ENCODE data around the gene COQ10A.
A peak's percentile ranks its signal among the peaks of the same experiment; 100 is the strongest.
"Not testable (repeated sequence)": the region's sequence is repeated elsewhere in the genome, so short reads cannot be mapped to it uniquely, and the experiment has no call there.

COQ10A gene

DNA sequence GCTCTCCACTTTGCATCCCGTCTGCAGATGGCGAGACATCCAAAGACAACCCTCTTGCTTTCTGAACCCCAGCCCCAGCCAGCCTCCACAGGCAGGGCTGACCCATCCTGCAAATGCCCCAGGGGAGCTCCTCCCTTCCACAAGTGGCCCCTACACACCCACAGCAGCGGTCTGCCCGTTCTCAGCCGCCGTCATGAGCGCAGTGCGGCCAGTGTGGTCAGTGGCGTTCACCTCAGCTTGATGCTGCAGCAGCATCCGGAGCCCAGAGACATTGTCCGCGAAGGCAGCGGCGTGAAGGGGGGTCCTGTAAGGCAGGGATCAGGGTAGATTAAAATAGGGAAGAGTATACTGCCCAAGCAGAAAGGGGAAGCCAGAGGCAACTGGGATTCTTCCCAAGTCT, 22.2 kb upstream of the COQ10A start:
- no peak for DNase-seq

DNA sequence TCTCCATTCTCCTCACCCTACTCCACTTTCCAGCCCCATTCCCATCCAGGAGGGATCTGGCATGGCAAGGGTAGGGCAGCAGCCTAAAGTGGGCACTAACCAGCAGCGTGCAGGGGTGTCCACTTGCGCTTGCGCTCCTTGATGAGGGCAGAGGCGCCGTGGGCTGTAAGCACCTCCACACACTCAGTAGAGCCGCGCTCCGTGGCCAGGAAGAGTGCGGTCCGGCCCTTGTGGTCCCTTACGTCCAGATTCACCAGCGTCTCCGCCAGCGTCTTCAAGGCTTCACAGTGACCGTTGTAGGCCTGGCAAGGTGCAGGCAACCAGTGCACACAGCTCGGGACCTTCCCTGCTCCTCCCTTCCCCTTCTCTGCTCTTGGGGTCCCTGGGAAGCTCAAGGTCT, 18.8 kb upstream of the COQ10A start:
- DNase-seq: no peak

DNA sequence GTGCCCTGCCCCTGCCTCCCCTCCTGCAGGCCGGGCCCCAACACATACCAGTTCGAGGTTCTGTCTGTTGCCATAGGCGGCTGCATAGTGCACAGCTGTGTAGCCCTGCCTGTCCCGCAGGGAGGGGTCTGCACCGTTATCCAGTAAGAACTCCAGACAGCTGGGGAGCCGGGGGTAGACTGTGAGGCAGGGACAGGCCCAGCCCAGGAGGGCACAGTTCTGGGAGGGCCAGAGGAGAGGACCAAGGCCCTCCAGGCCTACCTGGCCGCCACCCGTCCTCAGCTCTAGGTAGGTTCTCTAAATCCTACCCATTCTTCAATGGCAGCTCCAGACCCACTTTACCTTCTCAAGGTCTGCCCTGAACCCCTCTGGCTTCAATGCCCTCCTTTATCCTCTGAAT, 18.0 kb upstream of the COQ10A start:
- DNase-seq: no peak

DNA sequence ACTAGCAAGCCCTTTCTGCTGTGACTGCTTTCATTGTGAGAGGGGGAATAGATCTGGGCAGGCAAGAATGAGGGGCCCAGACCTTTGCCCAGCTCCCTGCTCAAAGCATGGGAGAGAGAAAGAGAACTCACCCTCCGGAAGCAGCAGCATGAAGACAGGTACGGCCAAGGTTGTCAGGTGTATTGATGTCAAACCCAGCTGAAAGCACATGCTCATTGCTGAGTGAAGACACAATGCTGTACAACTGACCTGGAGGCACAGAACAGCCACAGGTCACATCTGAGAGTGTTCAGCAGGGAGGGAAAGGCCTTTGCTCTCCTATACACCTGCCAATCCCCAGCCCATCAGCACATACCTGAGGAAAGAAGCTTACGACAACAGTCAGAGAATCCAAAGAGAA, 14.1 kb upstream of the COQ10A start:
- DNase-seq: no peak

DNA sequence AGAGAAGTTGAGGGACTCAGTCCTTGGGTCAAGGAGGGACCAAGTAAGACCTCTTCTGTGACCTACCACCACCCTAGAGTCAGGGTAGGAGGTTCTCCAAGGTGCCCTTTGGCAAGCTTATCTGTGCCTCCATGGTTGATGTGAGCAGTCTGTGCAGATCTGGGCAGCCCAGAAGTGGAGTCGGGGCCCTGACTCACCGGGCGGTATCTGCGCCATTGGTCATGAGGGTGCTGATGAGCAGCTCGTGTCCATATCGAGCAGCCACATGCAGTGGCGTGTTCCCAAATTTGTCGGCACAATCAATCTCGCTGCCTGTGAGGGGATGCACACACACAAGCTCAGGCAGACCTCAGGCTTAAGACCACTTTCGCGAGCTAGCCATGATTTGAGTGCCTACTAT, 13.7 kb upstream of the COQ10A start:
- no peak for DNase-seq

- DNase-seq: no peak
These were observed 11.1 kb upstream of the COQ10A start for GRCh38 chr12:56255671-56256070.

DNA sequence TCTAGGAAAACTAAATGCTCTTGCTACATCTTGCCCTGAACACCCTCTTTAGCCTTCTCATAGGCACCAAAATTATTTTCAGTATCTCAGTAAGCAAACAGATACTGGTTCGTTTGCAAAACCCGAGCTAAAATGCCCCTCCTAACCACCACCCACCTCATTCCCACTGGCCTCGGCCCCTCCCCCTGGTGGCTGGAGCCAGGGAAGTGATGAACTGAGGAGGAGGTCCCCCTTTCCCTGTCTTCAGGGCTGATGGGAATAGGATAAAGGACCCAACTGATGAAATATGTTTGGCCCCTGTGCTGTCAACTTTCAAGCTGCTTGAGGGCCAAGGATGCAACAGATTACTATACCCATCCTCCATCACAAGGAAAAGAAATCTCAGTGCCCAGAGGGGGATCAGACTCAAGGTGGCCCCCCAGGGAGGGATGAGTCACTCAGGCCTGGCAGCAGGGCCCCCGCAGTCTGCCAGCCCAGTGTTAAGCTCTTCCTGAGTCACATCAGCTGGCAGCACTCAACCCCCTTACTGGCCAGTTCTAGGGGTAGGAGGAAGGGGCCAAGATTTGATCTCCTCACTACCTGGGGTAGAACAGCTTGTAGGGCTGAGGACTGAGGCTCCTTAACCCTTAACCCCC, 10.3 kb upstream of the COQ10A start:
- DNase-seq: no peak

DNA sequence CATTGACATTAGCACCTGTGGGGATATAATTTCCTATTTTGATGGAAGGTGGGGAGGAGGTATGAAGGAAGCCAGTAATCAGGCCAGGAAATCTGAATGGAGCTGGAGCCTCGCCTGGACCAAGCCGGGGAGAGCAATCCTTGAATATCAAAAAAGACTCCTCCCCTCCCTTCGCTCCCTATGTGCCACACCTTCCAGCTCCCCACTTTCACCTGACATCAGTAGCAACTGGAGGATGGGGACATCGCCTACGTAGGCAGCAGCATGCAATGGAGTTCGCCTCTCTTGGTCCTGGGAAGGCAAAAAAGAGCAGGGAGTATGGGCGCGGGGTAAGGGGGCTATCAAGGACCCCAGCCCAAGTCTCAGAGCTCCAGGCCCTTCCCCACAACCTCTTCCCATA, 9.7 kb upstream of the COQ10A start:
- no peak for DNase-seq

GRCh38 chr12:56257491-56258067, 9.2 kb upstream of the COQ10A start:
- peak in 1 of 2 donors; percentile 21 for DNase-seq

- DNase-seq: peak; percentile 83 to 86
These were observed 8.5 kb upstream of the COQ10A start, which contains the start of gene ANKRD52 for GRCh38 chr12:56258068-56258819. ANKRD52 (minus strand) TSS chr12:56258384; CDS start chr12:56258269, 115 bp downstream.

DNA sequence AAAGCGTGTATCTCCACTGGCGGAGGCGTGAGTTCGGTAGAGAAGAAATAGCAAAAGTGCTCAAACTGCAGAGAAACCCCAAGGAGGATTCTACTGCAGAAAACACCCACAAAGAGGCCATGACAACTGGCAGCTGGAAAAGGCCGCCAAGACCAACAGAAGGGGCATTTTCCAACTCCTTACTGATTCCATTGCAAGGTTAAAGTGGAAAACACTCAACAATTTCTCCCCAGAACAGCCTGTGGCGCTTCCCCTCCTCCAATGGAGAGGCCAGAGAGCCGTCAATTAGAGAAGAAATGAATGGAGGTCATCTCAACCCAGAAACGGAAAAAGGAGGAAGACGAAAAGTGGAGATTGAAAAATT, 7.9 kb upstream of the COQ10A start:
- DNase-seq: no peak

DNA sequence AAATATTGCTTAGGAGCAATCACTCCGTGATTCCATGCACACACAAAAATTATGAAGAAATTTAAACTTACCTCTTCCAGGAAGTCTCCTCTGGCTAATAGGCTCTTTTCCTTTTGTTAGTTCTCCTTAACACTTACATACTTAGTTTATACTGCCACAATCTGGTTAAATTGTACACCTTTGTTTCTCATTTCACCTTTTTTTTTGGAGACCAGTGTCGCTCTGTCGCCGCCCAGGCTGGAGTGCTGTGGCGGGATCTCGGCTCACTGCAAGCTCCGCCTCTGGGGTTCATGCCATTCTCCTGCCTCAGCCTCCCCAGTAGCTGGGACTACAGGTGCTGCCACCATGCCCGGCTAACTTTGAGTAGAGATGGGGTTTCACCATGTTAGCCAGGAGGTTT, 6.4 kb upstream of the COQ10A start:
- DNase-seq: no peak

GRCh38 chr12:56260921-56261320, 5.8 kb upstream of the COQ10A start:
- DNase-seq: no peak

- DNase-seq: no peak
These were observed 5.1 kb upstream of the COQ10A start for GRCh38 chr12:56261503-56262232.

- peak in 1 of 2 donors; percentile 29 for DNase-seq
These were observed 3.8 kb upstream of the COQ10A start for GRCh38 chr12:56262955-56263354.

DNA sequence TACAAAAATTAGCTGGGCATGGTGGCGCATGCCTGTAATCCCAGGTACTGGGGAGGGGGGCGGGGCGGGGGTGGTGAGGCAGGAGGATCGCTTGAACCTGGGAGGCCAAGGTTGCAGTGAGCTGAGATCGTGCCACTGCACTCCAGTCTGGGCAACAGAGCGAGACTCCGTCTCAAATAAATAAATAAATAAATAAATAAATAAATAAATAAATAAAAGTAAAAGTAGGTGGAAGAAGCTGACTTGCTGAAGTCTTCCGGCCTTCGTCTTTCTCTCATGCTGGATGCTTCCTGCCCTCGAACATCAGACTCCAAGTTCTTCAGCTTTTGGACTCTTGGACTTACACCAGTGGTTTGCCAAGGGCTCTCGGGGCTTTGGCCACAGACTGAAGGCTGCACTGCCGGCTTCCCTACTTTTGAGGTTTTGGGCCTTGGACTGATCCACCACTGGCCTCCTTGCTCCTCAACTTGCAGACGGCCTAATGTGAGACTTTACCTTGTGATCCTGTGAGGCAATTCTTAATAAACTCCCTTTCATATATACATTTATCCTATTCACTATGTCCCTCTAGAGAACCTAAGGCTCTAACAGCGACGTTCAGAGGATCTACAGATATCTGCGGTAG, 562 bp upstream of the COQ10A start:
- DNase-seq: not testable (repeated sequence)

- no peak for DNase-seq
These were observed 815 bp downstream of the COQ10A start for GRCh38 chr12:56267443-56268071.

DNA sequence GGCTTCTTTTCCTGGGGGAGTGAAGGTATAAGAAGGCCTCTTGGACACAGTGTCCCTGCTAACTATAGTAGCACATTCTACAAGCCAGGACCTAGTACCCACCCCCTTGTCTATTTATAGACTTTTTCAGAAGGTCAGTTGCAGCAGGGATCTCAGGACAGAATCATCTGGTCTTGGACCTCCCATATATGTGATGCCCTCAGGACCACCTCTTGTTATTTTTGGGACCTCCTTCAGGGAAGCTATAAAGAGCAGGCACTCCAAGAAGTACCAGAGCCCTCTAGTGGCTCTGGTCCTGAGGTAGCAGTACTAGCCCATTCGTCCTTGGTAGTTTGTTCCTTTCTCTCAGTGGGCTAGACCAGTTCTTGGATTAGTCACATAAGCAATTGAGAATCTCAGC, 4.3 kb downstream of the COQ10A start:
- no peak for DNase-seq

- not testable (repeated sequence) for DNase-seq
These were observed 5.7 kb downstream of the COQ10A start for GRCh38 chr12:56272468-56272867.

DNA sequence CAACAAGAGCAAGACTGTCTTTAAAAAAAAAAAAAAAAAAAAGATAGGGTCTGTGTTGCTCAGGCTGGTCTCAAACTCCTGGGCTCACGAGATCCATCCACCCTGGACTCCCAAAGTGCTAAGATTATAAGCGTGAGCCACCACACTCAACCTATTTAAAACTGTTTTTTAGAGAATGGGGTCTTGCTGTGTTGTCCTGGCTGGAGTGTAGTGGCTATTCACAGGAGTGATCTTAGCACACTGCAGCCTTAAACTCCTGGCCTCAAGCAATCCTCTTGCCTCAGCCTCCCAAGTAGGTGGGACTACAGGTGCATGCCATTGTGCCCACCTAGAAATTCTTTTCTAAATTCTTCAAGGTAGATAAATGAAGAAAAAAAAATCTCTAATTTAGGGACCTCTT, 7.6 kb downstream of the COQ10A start:
- no peak for DNase-seq

- DNase-seq: no peak
These were observed 12.2 kb downstream of the COQ10A start for GRCh38 chr12:56278905-56279304.

DNA sequence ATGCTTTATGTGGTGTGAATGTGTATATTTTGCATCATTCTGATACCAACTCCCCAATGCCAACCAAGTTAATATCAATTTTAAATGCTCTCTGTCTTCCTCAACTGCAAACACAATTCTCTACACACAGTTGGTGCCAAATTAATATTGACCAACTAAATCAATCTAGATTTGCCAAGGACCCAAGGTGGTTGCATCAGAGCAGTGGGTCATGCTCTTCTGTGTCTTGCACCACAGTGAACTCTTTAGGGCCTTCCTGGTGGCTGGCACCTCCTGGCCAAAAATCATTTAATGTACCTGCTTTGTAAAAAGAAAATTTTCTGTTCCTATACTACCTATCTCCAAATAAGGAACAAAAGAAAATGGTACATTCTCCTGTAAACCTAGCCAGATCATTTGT, 14.1 kb downstream of the COQ10A start:
- no peak for DNase-seq

DNA sequence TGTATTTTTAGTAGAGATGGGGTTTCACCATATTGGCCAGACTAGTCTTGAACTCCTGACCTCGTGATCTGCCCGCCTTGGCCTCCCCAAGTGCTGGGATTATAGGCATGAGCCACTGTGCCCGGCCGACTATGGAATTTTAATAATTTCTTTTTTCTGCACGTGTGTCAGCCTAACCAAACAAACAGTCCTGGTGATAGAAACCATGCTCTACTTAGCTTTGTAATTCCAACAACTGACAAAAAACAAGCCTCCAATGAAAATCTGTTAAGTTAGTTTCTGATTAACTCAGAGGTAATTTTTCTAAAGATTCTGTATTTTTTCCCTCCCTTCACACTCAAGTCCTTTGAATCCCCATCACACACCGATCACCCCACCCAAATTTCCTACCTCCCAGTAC, 15.3 kb downstream of the COQ10A start:
- DNase-seq: no peak
